Endodermal cell (in vitro differentiated cells): ENCODE data around the gene DTNB. TPM values are rescaled to one million over a fixed set of nuclear protein-coding genes. Genes with fewer than 3 reads are reported as not detected.

Experiments used
- DNase-seq: peaks from one replicate; pipeline ENCODE4 v3.0.0-alpha.2; 2017
- H3K27ac ChIP-seq: 2 replicates; pipeline ENCODE4 v1.5.1; 2013; ENCODE audit warnings: mild to moderate bottlenecking, low read depth, low read length, moderate library complexity
- H3K27me3 ChIP-seq: 2 replicates; pipeline ENCODE4 v1.6.1; 2013; ENCODE audit warnings: mild to moderate bottlenecking, low read length, moderate library complexity; ENCODE audit not compliant: insufficient read depth, control insufficient read depth, poor library complexity, severe bottlenecking
- H3K36me3 ChIP-seq: 2 replicates; pipeline ENCODE4 v1.7.0; 2013; ENCODE audit warnings: mild to moderate bottlenecking, low read length, moderate library complexity; ENCODE audit not compliant: control insufficient read depth, insufficient read depth
- H3K4me1 ChIP-seq: one replicate; pipeline ENCODE4 v1.7.0; 2013; ENCODE audit warnings: low read length; ENCODE audit not compliant: control insufficient read depth, insufficient read depth
- H3K4me3 ChIP-seq: 2 replicates; pipeline ENCODE4 v1.5.1; 2013; ENCODE audit warnings: mild to moderate bottlenecking, low read length, moderate library complexity
- H3K9ac ChIP-seq: 2 replicates; pipeline ENCODE4 v1.6.1; 2013; ENCODE audit warnings: mild to moderate bottlenecking, low read length, moderate library complexity; ENCODE audit not compliant: poor library complexity, severe bottlenecking; ENCODE audit errors: extremely low read depth
- H3K9me3 ChIP-seq: 2 replicates; pipeline ENCODE4 v1.6.1; 2013; ENCODE audit warnings: mild to moderate bottlenecking, low read length, moderate library complexity; ENCODE audit not compliant: control insufficient read depth
- H3K27ac Mint-ChIP-seq: 2 replicates; pipeline ENCODE4 v1.8.0; 2020; ENCODE audit warnings: mixed read lengths
- H3K27me3 Mint-ChIP-seq: 2 replicates; pipeline ENCODE4 v1.8.0; 2021; ENCODE audit warnings: mild to moderate bottlenecking, mixed read lengths; ENCODE audit not compliant: insufficient read depth
- H3K36me3 Mint-ChIP-seq: 2 replicates; pipeline ENCODE4 v1.8.0; 2020; ENCODE audit warnings: low read depth, mixed read lengths
- H3K4me1 Mint-ChIP-seq: 2 replicates; pipeline ENCODE4 v1.8.0; 2020; ENCODE audit warnings: mixed read lengths
- H3K4me3 Mint-ChIP-seq: 2 replicates; pipeline ENCODE4 v1.8.0; 2020; ENCODE audit warnings: mild to moderate bottlenecking, moderate library complexity, mixed read lengths
- H3K9me3 Mint-ChIP-seq: 2 replicates; pipeline ENCODE4 v1.8.0; 2020; ENCODE audit warnings: mild to moderate bottlenecking, mixed read lengths
- CTCF ChIP-seq: fragments of 200-600 bp; sonication (generic); conservative IDR thresholded peaks from 2 replicates; pipeline ENCODE4 v1.5.0; 2021; ENCODE audit warnings: antibody characterized with exemption, mild to moderate bottlenecking
- WGBS, 2 experiments: methylation state at CpG; one replicate each; pipeline versions ENCODE4 v1.1.5 to v1.1.7; 2013; ENCODE audit warnings: missing lambda C conversion rate in 2 of 2, mixed read lengths in 1 of 2; ENCODE audit not compliant: insufficient coverage in 1 of 2, insufficient read length in 1 of 2; 5-methylcytosine and 5-hydroxymethylcytosine counted together
- total RNA-seq, 2 donors: library from RNA; stranded (reverse); fragmentation: NEBNext Ultra II Directional in 1 of 2; extraction: Animal tissue kit (Norgen Biotek cat#: 25700) in 1 of 2; gene quantifications; 2 replicates in 1 of 2; 3 replicates in 1 of 2; pipeline ENCODE4 v1.2.1, GENCODE V29; 2021

Gene DTNB
- total RNA-seq, 2 donors from 2014 or later, result 38.8 to 48.7 TPM

GRCh38 chr2:25340181-25340921, 333.0 kb downstream of the DTNB start:
- Mint-ChIP-seq H3K9me3 (no peaks in the 10 kb centered on the region), H3K27me3 (peaks cover 25% of the 10 kb centered on the region), H3K36me3 (no peaks in the 10 kb centered on the region), H3K27ac (no peak overlapping the region), H3K4me1 (peaks cover 12% of the 10 kb centered on the region), H3K4me3 (peak overlapping the region; percentile 62)
- DNase-seq, result no peak
- H3K4me3 ChIP-seq, result no peak overlapping the region
- no peak overlapping the region for H3K27ac ChIP-seq
- H3K4me1 ChIP-seq, result peaks cover 10% of the 10 kb centered on the region
- no peak for TF ChIP-seq CTCF
- H3K9ac ChIP-seq, result no peak overlapping the region
- H3K27me3 ChIP-seq, result peaks cover 16% of the 10 kb centered on the region
- H3K9me3 ChIP-seq, result no peaks in the 10 kb centered on the region
- 10 to 12% methylated on average over 10 to 73 of the region's 73 CpGs for WGBS, 2 experiments
- no peaks in the 10 kb centered on the region for H3K36me3 ChIP-seq

GRCh38 chr2:25339791-25340180, 333.6 kb downstream of the DTNB start:
- H3K9ac ChIP-seq, result no peak overlapping the region
- DNase-seq, result peak; percentile 87

GRCh38 chr2:25339211-25339674, 334.1 kb downstream of the DTNB start:
- no peak overlapping the region for H3K27ac ChIP-seq
- H3K27me3 ChIP-seq, result peaks cover 16% of the 10 kb centered on the region
- no peak overlapping the region for H3K27ac Mint-ChIP-seq
- no peak for DNase-seq
- no peak for TF ChIP-seq CTCF
- no peaks in the 10 kb centered on the region for H3K36me3 Mint-ChIP-seq
- WGBS, 2 experiments, result 76 to 88% methylated on average over 4 to 8 of the region's 8 CpGs
- peaks cover 10% of the 10 kb centered on the region for H3K4me1 ChIP-seq
- H3K9me3 ChIP-seq, result no peaks in the 10 kb centered on the region
- H3K4me1 Mint-ChIP-seq, result peaks cover 12% of the 10 kb centered on the region
- no peaks in the 10 kb centered on the region for H3K36me3 ChIP-seq
- no peak overlapping the region for H3K4me3 ChIP-seq
- H3K9ac ChIP-seq, result no peak overlapping the region
- H3K27me3 Mint-ChIP-seq, result peaks cover 16% of the 10 kb centered on the region
- no peaks in the 10 kb centered on the region for H3K9me3 Mint-ChIP-seq
- peak overlapping the region; percentile 62 for H3K4me3 Mint-ChIP-seq

More at GRCh38 chr2:25339791-25340180, 333.6 kb downstream of the DTNB start:
- Histone ChIP-seq H3K9me3 (no peaks in the 10 kb centered on the region), H3K36me3 (no peaks in the 10 kb centered on the region), H3K4me3 (no peak overlapping the region), H3K4me1 (peaks cover 10% of the 10 kb centered on the region), H3K27ac (no peak overlapping the region), H3K27me3 (peaks cover 16% of the 10 kb centered on the region)
- peaks cover 20% of the 10 kb centered on the region for H3K27me3 Mint-ChIP-seq
- H3K4me1 Mint-ChIP-seq, result peaks cover 12% of the 10 kb centered on the region
- peak; percentile 47 for TF ChIP-seq CTCF
- H3K4me3 Mint-ChIP-seq, result peak overlapping the region; percentile 62
- H3K9me3 Mint-ChIP-seq, result no peaks in the 10 kb centered on the region
- no peaks in the 10 kb centered on the region for H3K36me3 Mint-ChIP-seq
- no peak overlapping the region for H3K27ac Mint-ChIP-seq
- WGBS, 2 experiments, result 60 to 73% methylated on average over 5 to 18 of the region's 18 CpGs
